NCI-H524 treated with DMSO at 0.1 percent for 48 hours (cell line): Measurements from ENCODE around the gene IRF8.
"Not testable (repeated sequence)": the region's sequence is repeated elsewhere in the genome, so short reads cannot be mapped to it uniquely, and the experiment has no call there.

Experiments
- DNase-seq: peaks from one replicate; lab custom pipeline; 2025; lab: John Stamatoyannopoulos, UW

IRF8 gene, protein sequence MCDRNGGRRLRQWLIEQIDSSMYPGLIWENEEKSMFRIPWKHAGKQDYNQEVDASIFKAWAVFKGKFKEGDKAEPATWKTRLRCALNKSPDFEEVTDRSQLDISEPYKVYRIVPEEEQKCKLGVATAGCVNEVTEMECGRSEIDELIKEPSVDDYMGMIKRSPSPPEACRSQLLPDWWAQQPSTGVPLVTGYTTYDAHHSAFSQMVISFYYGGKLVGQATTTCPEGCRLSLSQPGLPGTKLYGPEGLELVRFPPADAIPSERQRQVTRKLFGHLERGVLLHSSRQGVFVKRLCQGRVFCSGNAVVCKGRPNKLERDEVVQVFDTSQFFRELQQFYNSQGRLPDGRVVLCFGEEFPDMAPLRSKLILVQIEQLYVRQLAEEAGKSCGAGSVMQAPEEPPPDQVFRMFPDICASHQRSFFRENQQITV

GRCh38 chr16:85898521-85899442 lies at the start of gene IRF8:
Gene IRF8 (plus strand): TSS chr16:85899162. CDS start chr16:85903016, 3,854 bp downstream.
- no peak for DNase-seq

DNA sequence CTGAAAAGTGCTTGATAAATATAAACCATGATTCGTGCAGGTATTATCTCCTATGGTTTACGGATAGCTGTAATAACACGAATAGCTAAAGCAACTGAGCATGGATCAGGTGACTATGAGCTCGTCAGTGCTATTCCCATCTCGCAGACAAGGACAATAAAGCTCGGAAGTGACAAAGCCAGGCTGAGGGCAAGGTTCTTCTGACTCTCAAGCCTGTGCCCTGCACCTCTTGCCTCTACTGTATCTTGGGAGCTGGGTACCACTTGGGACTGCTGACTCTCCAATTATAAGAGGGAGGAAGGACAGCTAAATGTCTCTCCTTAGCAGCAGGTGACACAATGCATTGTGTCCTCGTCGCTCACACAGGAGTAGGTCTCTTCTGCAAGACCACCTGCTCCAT lies 49.6 kb upstream of the IRF8 start:
- DNase-seq: no peak

GRCh38 chr16:85850344-85850880 lies 48.5 kb upstream of the IRF8 start:
- DNase-seq: no peak

DNA sequence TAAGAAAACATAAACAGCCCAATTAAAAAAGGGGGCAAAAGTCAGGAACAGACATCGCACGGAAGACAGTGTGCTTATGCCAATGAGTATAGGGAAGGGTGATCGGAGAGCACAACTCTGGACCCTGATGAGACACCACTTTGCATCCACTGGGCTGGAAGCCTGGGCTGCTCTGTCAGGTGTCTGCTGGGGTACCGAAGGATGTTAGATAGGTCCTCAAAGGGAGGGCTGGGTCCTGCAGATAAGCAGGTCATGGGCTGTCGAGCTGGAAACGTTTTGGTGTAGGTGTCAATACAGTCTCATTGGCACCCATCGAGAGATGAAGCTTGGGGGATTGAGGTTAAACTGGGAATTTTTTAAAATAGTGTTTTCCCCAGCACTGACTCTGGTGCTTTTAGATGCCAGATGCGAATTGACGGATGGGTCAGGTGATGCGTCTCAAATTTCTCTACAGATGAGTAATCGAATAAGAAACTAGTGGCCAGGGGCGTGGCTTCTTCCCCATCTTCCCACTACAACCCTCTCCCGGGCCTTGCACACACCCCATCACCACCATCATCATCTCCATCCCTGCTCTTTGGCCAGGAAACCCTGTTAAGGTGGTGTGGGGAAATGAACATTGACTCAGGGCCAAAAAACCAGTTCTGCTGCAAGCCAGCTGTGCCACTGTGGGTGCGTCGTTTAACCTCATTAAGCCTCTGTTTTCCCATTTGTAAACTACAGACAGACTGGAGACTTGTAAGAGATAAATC lies 47.8 kb upstream of the IRF8 start:
- no peak for DNase-seq

DNA sequence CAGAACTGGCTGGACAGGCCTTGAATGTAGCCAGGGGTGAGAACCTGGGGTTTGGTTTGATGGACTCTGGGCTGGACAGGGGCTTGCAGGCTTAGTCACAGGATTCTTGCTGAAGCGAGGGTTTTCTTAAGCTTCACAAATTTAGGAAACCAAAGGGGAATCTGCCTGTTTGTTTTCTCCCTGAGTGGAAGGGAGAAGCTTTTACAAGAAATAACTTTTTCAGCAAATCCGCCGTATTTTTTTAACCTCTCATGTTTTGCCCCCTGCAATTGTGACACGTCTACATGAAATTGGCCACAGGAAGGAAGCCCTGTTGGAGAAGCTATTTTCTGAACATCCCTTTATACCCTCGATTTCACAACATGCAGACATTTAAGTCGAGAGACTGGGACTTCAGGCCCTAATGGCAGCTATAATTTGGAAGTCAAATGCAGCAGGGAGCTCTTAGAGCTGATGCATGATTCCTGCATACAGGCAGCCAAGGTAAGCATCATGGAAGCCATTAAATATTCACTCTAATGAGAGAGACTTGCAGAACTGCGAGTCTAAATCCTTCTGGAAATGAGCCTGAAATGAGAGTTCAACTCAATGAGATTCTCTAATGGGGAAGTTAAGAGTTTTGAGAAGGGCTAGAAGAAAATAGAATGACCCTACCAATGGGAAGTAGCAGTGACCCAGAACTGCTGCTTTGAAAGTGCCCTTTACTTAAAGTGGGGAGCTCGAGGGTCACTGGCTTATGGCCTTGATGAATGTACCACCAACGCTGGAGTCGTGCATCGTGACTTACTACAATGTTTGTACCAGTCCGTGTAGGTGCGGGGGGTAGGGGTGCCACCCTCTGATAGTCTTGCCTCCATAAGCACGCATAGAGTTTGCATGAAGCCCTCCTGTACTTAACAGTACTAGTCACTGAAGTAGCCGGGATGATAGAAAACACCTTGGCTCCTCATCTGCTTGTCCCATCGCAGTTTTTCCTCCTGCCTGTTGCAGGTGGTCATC lies 45.1 kb upstream of the IRF8 start:
- DNase-seq: no peak

- no peak for DNase-seq
These were observed 44.0 kb upstream of the IRF8 start for GRCh38 chr16:85854935-85855334.

- no peak for DNase-seq
These were observed 42.9 kb upstream of the IRF8 start for GRCh38 chr16:85856079-85856478.

DNA sequence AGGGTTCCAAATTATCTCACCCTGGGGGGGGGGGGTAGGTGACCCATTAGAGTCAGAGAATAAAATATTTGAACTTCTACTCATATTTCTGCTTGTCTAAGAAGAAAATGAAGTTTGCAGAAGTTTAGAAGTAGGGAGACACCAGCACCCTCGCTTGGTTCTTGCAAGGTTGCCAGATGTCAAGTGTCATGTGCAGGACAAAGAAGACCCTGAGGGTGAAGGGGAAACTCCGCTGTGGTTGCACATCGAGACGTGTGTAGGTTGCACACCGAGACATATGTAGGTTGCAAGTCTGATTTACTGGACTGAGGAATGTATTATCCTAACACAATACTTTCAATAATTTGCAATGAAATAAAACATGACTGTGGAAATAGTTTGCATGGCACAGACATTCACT lies 42.4 kb upstream of the IRF8 start:
- DNase-seq: no peak

DNA sequence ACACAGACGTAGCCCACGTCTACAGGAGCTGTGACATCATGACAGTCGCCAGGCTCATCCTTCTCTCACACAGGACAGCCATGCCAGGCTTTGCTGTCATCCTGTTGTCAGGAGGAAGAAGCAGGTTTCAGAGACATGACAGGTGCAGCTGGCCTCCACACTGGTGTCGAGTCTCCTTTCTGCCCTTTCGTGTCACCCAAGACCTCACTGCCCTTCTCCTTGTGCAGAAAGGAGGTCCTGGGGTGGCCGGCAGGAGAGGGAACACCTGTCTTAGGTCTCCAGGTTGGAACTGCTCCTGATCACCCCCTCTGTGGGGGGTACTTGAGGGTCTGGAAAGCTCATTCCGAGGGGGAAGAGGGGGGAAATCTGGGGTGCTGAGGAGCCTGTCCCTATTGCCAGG lies 41.6 kb upstream of the IRF8 start:
- DNase-seq: no peak

- not testable (repeated sequence) for DNase-seq
These were observed 40.4 kb upstream of the IRF8 start for GRCh38 chr16:85858571-85858970.

- no peak for DNase-seq
These were observed 39.8 kb upstream of the IRF8 start for GRCh38 chr16:85858984-85859817.

DNA sequence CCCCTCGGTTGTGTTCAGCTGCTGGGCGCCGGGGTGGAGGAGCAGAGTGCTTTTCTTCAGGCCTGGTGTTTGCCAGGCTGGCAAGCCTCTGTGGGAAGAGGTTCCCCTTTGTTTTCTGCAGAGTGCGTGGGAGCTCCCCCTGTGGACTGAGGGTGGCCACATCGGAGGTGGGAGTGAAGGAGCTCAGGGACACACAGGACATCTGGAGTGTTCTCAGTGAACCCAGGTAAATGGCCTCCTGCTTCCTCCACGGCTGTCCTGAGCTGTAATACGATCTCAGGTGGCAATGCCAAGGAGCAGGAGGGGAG lies 39.2 kb upstream of the IRF8 start:
- no peak for DNase-seq

DNA sequence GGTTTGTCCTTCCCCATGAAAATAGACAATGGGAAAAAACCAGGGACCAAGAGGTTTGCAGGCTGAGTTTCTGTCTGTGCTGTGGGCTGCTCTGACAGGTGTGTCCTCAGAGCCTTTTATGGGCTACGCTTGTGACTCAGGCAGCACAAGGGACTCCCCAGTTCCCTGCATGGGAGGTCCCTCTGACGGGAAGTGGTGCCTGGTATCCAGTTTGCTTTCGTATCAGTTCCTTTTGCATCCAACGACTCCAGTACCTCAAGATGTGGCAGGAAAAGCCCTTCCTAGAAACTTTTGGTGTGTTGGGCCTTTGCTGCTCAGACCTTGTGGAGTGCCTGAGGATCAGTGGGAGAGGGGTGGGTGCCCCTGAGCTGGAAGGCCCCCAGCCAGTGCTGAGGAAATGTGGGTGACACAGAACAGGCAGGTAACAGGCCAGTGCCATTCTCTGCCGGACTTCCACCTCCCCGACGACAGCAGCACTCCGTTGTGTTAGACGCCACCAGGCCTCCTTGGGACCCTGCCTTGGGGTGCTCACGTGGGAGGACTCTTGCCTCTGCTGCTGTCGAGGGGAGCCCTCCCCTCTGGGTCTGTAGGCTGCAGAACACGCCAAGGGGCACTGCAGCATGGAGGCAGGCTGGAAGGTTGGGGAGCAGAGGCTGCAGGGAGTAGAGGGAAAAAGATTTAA lies 38.4 kb upstream of the IRF8 start:
- DNase-seq: no peak

GRCh38 chr16:85861095-85861825 lies 37.7 kb upstream of the IRF8 start:
- no peak for DNase-seq

DNA sequence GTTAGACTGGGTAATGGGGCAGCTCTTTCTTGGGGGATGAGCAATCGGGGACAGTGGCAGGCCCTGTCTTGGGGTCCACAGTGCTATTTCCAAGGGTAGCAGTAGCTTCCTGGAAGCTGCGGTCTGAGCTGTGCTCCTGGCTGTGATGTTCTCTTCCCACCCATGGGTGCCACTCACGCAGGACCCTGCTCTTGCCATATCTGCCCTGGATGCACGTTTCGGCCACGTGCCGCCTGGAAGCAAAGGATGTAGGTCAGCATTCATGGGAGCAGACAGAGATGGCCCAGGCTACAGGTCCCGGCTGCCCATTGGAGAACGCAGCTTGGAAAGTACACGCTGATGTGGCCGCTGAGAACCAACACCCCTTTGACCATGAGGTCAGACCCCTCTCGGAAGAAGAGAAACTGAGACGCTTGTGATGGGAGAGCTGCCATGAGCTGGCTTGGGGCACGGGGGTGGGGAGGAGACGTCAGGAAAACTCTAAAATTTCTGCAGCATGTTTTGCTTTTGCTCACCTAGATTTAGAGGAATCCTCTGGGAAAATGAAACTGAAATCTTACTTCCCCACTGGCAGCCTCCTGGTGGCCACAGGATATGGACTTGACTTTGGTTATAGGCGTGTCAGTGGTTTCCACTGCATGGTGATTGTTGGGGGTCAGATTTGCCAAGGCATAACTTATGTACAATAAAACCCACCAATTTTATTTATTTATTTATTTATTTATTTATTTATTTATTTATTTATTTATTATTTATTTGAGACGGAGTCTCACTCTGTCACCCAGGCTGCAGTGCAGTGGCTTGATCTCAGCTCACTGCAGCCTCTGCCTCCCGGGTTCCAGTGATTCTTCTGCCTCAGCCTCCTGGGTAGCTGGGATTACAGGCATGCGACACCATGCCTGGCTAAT lies 36.2 kb upstream of the IRF8 start:
- no peak for DNase-seq

GRCh38 chr16:85863384-85863774 lies 35.6 kb upstream of the IRF8 start:
- no peak for DNase-seq

- no peak for DNase-seq
These were observed 34.0 kb upstream of the IRF8 start for GRCh38 chr16:85864965-85865364.

GRCh38 chr16:85867189-85867588 lies 31.8 kb upstream of the IRF8 start:
- no peak for DNase-seq
